Fibroblast of lung (primary cell): ENCODE results near the gene HEG1. TPM values are rescaled to one million over a fixed set of nuclear protein-coding genes. Genes with fewer than 3 reads are reported as not detected.
A peak's percentile ranks its signal among the peaks of the same experiment; 100 is the strongest.

Experiments
- DNase-seq, 2 donors: peaks; one replicate each; pipeline versions ENCODE4 v3.0.0 to v3.0.0-alpha.2; 2010; ENCODE audit warnings: low read depth in 2 of 2
- H2AFZ ChIP-seq: 2 replicates; pipeline ENCODE4 v1.5.1; 2012; ENCODE audit warnings: low read length, control low read depth, inconsistent platforms
- H3K27ac ChIP-seq: 2 replicates; pipeline ENCODE4 v1.5.1; 2011; ENCODE audit warnings: low read length, control low read depth; ENCODE audit not compliant: insufficient read depth
- H3K27me3 ChIP-seq: 2 replicates; pipeline ENCODE4 v1.5.1; 2011; ENCODE audit warnings: mild to moderate bottlenecking, low read length; ENCODE audit not compliant: control insufficient read depth, insufficient read depth
- H3K36me3 ChIP-seq: 2 replicates; pipeline ENCODE4 v1.5.1; 2011; ENCODE audit warnings: low read length; ENCODE audit not compliant: control insufficient read depth, insufficient read depth
- H3K4me1 ChIP-seq: 2 replicates; pipeline ENCODE4 v1.5.1; 2011; ENCODE audit warnings: low read length; ENCODE audit not compliant: control insufficient read depth, insufficient read depth; ENCODE audit errors: extremely low read depth
- H3K4me2 ChIP-seq: 2 replicates; pipeline ENCODE4 v1.5.1; 2011; ENCODE audit warnings: low read length, control low read depth; ENCODE audit not compliant: insufficient read depth; ENCODE audit errors: extremely low read depth
- H3K4me3 ChIP-seq, 4 experiments: fragments of 200-600 bp in 1 of 4; sonication (generic) in 1 of 4; replicated peaks in 1 of 4; 2 replicates each; pipeline ENCODE4 v1.5.1; 2011 to 2016; ENCODE audit warnings: low read length in 4 of 4, low read depth in 3 of 4, mild to moderate bottlenecking in 3 of 4, control low read depth in 2 of 4, inconsistent platforms in 1 of 4, mixed read lengths in 1 of 4; ENCODE audit not compliant: insufficient read depth in 1 of 4; ENCODE audit errors: control extremely low read depth in 1 of 4
- H3K79me2 ChIP-seq: 2 replicates; pipeline ENCODE4 v1.5.1; 2012; ENCODE audit warnings: mild to moderate bottlenecking, low read length, inconsistent platforms; ENCODE audit not compliant: control insufficient read depth, insufficient read depth
- H3K9ac ChIP-seq: 2 replicates; pipeline ENCODE4 v1.5.1; 2011; ENCODE audit warnings: mild to moderate bottlenecking, low read length, control low read depth; ENCODE audit not compliant: insufficient read depth
- H3K9me3 ChIP-seq: 2 replicates; pipeline ENCODE4 v1.5.1; 2012; ENCODE audit warnings: low read depth, low read length; ENCODE audit not compliant: control insufficient read depth, insufficient read depth
- H4K20me1 ChIP-seq: 2 replicates; pipeline ENCODE4 v1.5.1; 2011; ENCODE audit warnings: low read length; ENCODE audit not compliant: control insufficient read depth, insufficient read depth; ENCODE audit errors: extremely low read depth
- CTCF ChIP-seq, 2 donors: IDR thresholded peaks in 1 of 2; conservative IDR thresholded peaks in 1 of 2; 1 replicate in 1 of 2; 2 replicates in 1 of 2; pipeline ENCODE4 v1.5.1; 2011 to 2012; ENCODE audit warnings: low read length in 2 of 2, control low read depth in 1 of 2, inconsistent platforms in 1 of 2, low read depth in 1 of 2, mild to moderate bottlenecking in 1 of 2
- EZH2 ChIP-seq: IDR thresholded peaks from 2 replicates; pipeline ENCODE4 v1.5.1; 2012; ENCODE audit warnings: low read length, control low read depth, mild to moderate bottlenecking; ENCODE audit errors: missing control alignments
- polyA plus RNA-seq, 2 donors: library from polyadenylated mRNA; depleted of rRNA in 1 of 2; stranded (reverse) in 1 of 2; unstranded in 1 of 2; fragments of >200 nt; gene quantifications; 2 replicates each; pipeline ENCODE4 v1.2.1, GENCODE V29; 2011 to 2012; ENCODE audit warnings: missing spikeins in 1 of 2
- total RNA-seq: library from RNA; depleted of rRNA; stranded (reverse); fragments of >200 nt; gene quantifications from 2 replicates; pipeline ENCODE4 v1.2.1, GENCODE V29; 2014

The HEG1 gene
- total and polyA plus RNA-seq, 2 donors (not counting 1 experiment from before 2014, with no cell fraction given), result 137 to 305 TPM

GRCh38 chr3:125090649-125091048 is 34.9 kb upstream of the HEG1 start:
- Histone ChIP-seq H3K36me3 (no peaks in the 10 kb centered on the region), H3K4me3 (no peak overlapping the region), H4K20me1 (no peaks in the 10 kb centered on the region), H2AFZ (no peak overlapping the region), H3K9ac (no peak overlapping the region), H3K79me2 (no peaks in the 10 kb centered on the region), H3K27me3 (no peaks in the 10 kb centered on the region), H3K4me2 (no peak overlapping the region), H3K9me3 (no peaks in the 10 kb centered on the region), H3K4me1 (peaks cover 7% of the 10 kb centered on the region), H3K27ac (no peak overlapping the region)
- DNase-seq, result no peak
- TF ChIP-seq EZH2 (no peak), CTCF (conservative IDR thresholded peaks at IDR 0.05 in 1 of 2, IDR thresholded peaks at IDR 0.05 in 1 of 2; ENCODE audit: low read depth in 1 of 2, low read length in 2 of 2) (no peak)

- H3K4me2 ChIP-seq, result no peak overlapping the region
- no peaks in the 10 kb centered on the region for H3K27me3 ChIP-seq
- peak overlapping the region; percentile 52 for H3K27ac ChIP-seq
- no peak for TF ChIP-seq CTCF (conservative IDR thresholded peaks at IDR 0.05 in 1 of 2, IDR thresholded peaks at IDR 0.05 in 1 of 2; ENCODE audit: low read depth in 1 of 2, low read length in 2 of 2)
- no peak for TF ChIP-seq EZH2
- H3K4me1 ChIP-seq, result peaks cover 12% of the 10 kb centered on the region
- H3K9me3 ChIP-seq, result no peaks in the 10 kb centered on the region
- no peak overlapping the region for H3K9ac ChIP-seq
- peak in 1 of 2 donors; percentile 52 for DNase-seq
- H3K36me3 ChIP-seq, result no peaks in the 10 kb centered on the region
- no peak overlapping the region for H3K4me3 ChIP-seq
- peak overlapping the region; percentile 28 for H2AFZ ChIP-seq
- H4K20me1 ChIP-seq, result no peaks in the 10 kb centered on the region
- no peaks in the 10 kb centered on the region for H3K79me2 ChIP-seq
These were observed 32.1 kb upstream of the HEG1 start for GRCh38 chr3:125087768-125088391.

GRCh38 chr3:125085166-125085565 is 29.4 kb upstream of the HEG1 start:
- peaks cover 15% of the 10 kb centered on the region for H3K4me1 ChIP-seq
- H3K36me3 ChIP-seq, result no peaks in the 10 kb centered on the region
- no peaks in the 10 kb centered on the region for H3K9me3 ChIP-seq
- H3K27me3 ChIP-seq, result no peaks in the 10 kb centered on the region
- DNase-seq, result no peak
- no peaks in the 10 kb centered on the region for H3K79me2 ChIP-seq
- TF ChIP-seq CTCF (conservative IDR thresholded peaks at IDR 0.05 in 1 of 2, IDR thresholded peaks at IDR 0.05 in 1 of 2; ENCODE audit: low read depth in 1 of 2, low read length in 2 of 2), result no peak
- no peaks in the 10 kb centered on the region for H4K20me1 ChIP-seq
- no peak overlapping the region for H3K4me3 ChIP-seq
- H2AFZ ChIP-seq, result no peak overlapping the region
- no peak overlapping the region for H3K27ac ChIP-seq
- H3K4me2 ChIP-seq, result no peak overlapping the region
- H3K9ac ChIP-seq, result no peak overlapping the region
